ENCODE data around the gene ATP5F1D. TPM values are rescaled to one million over a fixed set of nuclear protein-coding genes. Genes with fewer than 3 reads are reported as not detected.

ATP5F1D gene
- total and polyA plus RNA-seq, 2 donors (not counting 3 experiments of a cell fraction or from before 2014, with no cell fraction given): 167 to 192 TPM

GRCh38 chr19:1229924-1230782 lies 11.4 kb upstream of the ATP5F1D start:
- Histone ChIP-seq H3K4me3 (replicated peaks in 1 of 3; ENCODE audit: insufficient read depth in 1 of 3, low read depth in 1 of 3, low read length in 3 of 3) (no peak overlapping the region), H3K4me2 (ENCODE audit: insufficient read depth, low read length) (no peak overlapping the region), H3K9me3 (replicated peaks; ENCODE audit: control insufficient read depth, insufficient read depth, low read length) (no peaks in the 10 kb centered on the region), H3K9ac (replicated peaks; ENCODE audit: extremely low read depth, insufficient read depth, low read length) (no peak overlapping the region), H3K79me2 (ENCODE audit: control insufficient read depth, insufficient read depth, low read length) (no peaks in the 10 kb centered on the region), H4K20me1 (replicated peaks; ENCODE audit: control insufficient read depth, extremely low read depth, insufficient read depth, low read length) (no peaks in the 10 kb centered on the region), H2AFZ (ENCODE audit: low read depth, low read length) (no peak overlapping the region), H3K4me1 (ENCODE audit: control insufficient read depth, extremely low read depth, insufficient read depth, low read length) (peaks cover 10% of the 10 kb centered on the region), H3K27me3 (ENCODE audit: control insufficient read depth in 2 of 2, insufficient read depth in 2 of 2, low read length in 2 of 2) (no peaks in the 10 kb centered on the region), H3K27ac (ENCODE audit: insufficient read depth, low read depth, low read length) (no peak overlapping the region), H3K36me3 (ENCODE audit: control insufficient read depth in 2 of 2, extremely low read depth in 1 of 2, insufficient read depth in 2 of 2, low read length in 2 of 2) (peaks cover 0 to 16% of the 10 kb centered on the region in 2 experiments), H3K9me1 (replicated peaks; ENCODE audit: control insufficient read depth, extremely low read depth, insufficient read depth, low read length) (no peaks in the 10 kb centered on the region)
- CTCF ChIA-PET: no interaction called here
- intact Hi-C loops (cut with micrococcal nuclease): no loop called here
- dilution Hi-C loops (cut with MboI; ENCODE audit: extremely low pct_ligation_motif_present, low sequenced_read_pairs): no loop called here
- DNase-seq (ENCODE audit: low read depth, low spot score) (no peak), FAIRE-seq (no peak)
- no peak for TF ChIP-seq FOS (IDR thresholded peaks at IDR 0.05; ENCODE audit: borderline replicate concordance, insufficient read depth, low read length)
- no peak for TF ChIP-seq POLR2A (IDR thresholded peaks at IDR 0.05; ENCODE audit: low read depth, low read length)
- TF ChIP-seq GATA2 (IDR thresholded peaks at IDR 0.05; ENCODE audit: insufficient read depth, insufficient read length, low read depth, low read length): no peak
- no peak for TF ChIP-seq JUN (IDR thresholded peaks at IDR 0.05; ENCODE audit: borderline replicate concordance, insufficient read depth, insufficient read length, low read depth)
- no peak for TF ChIP-seq MYC (IDR thresholded peaks at IDR 0.05; ENCODE audit: low read depth, low read length)
- no peak for TF ChIP-seq EZH2 (IDR thresholded peaks at IDR 0.05; ENCODE audit: borderline replicate concordance, low read depth, low read length, severe bottlenecking)
- TF ChIP-seq CTCF (IDR thresholded peaks at IDR 0.05; ENCODE audit: extremely low read depth in 1 of 2, insufficient read depth in 1 of 2, low read depth in 1 of 2, low read length in 2 of 2): no peak
- TF ChIP-seq MAX (IDR thresholded peaks at IDR 0.05; ENCODE audit: insufficient read depth, insufficient read length): no peak
- TF ChIP-seq POLR2AphosphoS5 (IDR thresholded peaks at IDR 0.05; ENCODE audit: insufficient read depth, low read depth, low read length): no peak
- BruUV-seq (replicated peaks): no TSS peak
- POLR2A ChIA-PET: no interaction called here

Data from endothelial cell of umbilical vein (primary cell).